Endothelial cell of umbilical vein (primary cell): Measurements from ENCODE around the gene LRRC74B. TPM values are rescaled to one million over a fixed set of nuclear protein-coding genes. Genes with fewer than 3 reads are reported as not detected.

Source experiments
- BruUV-seq: library from RNA; stranded (reverse); fragments of 400-500 nt; replicated peaks from 2 replicates; lab custom pipeline; 2021; lab: Mats Ljungman, UMichigan
- CTCF ChIA-PET: fragments of 300-600, 350-600 bp; sonication (Branson Sonifier 250); formaldehyde crosslinking; loops from one replicate; lab custom pipeline; 2021; ENCODE audit warnings: antibody characterized with exemption, inconsistent platforms; lab: Charles Lee
- POLR2A ChIA-PET: fragments of 300-600, 350-600 bp; sonication (Branson Sonifier 250); formaldehyde crosslinking; loops from one replicate; lab custom pipeline; 2021; ENCODE audit warnings: antibody characterized with exemption, inconsistent platforms; lab: Charles Lee
- DNase-seq: peaks from one replicate; pipeline ENCODE4 v3.0.0-alpha.2; 2011; ENCODE audit warnings: low read depth, low spot score
- FAIRE-seq: peaks from 2 replicates; lab custom pipeline; 2011; peaks lifted over from hg19 to GRCh38; lab: Jason Lieb, UNC
- H2AFZ ChIP-seq: 2 replicates; pipeline ENCODE4 v1.6.0; 2012; ENCODE audit warnings: low read depth, low read length, control low read depth, inconsistent platforms
- H3K27ac ChIP-seq: 2 replicates; pipeline ENCODE4 v1.5.1; 2011; ENCODE audit warnings: low read depth, mild to moderate bottlenecking, control low read depth, low read length, moderate library complexity; ENCODE audit not compliant: insufficient read depth
- H3K27me3 ChIP-seq, 2 experiments: 2 replicates each; pipeline versions ENCODE4 v1.6.0 to v1.6.1; 2011; ENCODE audit warnings: low read length in 2 of 2, mixed read lengths in 1 of 2; ENCODE audit not compliant: control insufficient read depth in 2 of 2, insufficient read depth in 2 of 2
- H3K36me3 ChIP-seq, 2 experiments: 2 replicates in 1 of 2; 3 replicates in 1 of 2; pipeline ENCODE4 v1.5.1; 2011; ENCODE audit warnings: low read length in 2 of 2, mild to moderate bottlenecking in 1 of 2, moderate library complexity in 1 of 2; ENCODE audit not compliant: control insufficient read depth in 2 of 2, insufficient read depth in 2 of 2; ENCODE audit errors: extremely low read depth in 1 of 2
- H3K4me1 ChIP-seq: 3 replicates; pipeline ENCODE4 v1.5.1; 2011; ENCODE audit warnings: mild to moderate bottlenecking, low read length; ENCODE audit not compliant: control insufficient read depth, insufficient read depth; ENCODE audit errors: extremely low read depth
- H3K4me2 ChIP-seq: 2 replicates; pipeline ENCODE4 v1.6.1; 2011; ENCODE audit warnings: low read length, control low read depth, mixed read lengths; ENCODE audit not compliant: insufficient read depth
- H3K4me3 ChIP-seq, 3 experiments: fragments of 200-600 bp in 1 of 3; sonication (generic), shearing (Covaris generic) in 1 of 3; replicated peaks in 1 of 3; 2 replicates each; pipeline ENCODE4 v1.5.1; 2011 to 2016; ENCODE audit warnings: control low read depth in 3 of 3, low read length in 3 of 3, mild to moderate bottlenecking in 2 of 3, inconsistent platforms in 1 of 3, low read depth in 1 of 3, moderate library complexity in 1 of 3; ENCODE audit not compliant: insufficient read depth in 1 of 3
- H3K79me2 ChIP-seq: 2 replicates; pipeline ENCODE4 v1.6.0; 2012; ENCODE audit warnings: low read length, inconsistent platforms; ENCODE audit not compliant: control insufficient read depth, insufficient read depth
- H3K9ac ChIP-seq: replicated peaks from 2 replicates; pipeline ENCODE3; 2011; ENCODE audit warnings: low read length, control low read depth; ENCODE audit not compliant: insufficient read depth; ENCODE audit errors: extremely low read depth
- H3K9me1 ChIP-seq: replicated peaks from 3 replicates; pipeline ENCODE4 v1.6.0; 2011; ENCODE audit warnings: mild to moderate bottlenecking, low read length; ENCODE audit not compliant: control insufficient read depth, insufficient read depth; ENCODE audit errors: extremely low read depth
- H3K9me3 ChIP-seq: replicated peaks from 2 replicates; pipeline ENCODE4 v1.5.1; 2012; ENCODE audit warnings: low read length, inconsistent platforms; ENCODE audit not compliant: control insufficient read depth, insufficient read depth
- H4K20me1 ChIP-seq: replicated peaks from 2 replicates; pipeline ENCODE3; 2011; ENCODE audit warnings: mild to moderate bottlenecking, low read length; ENCODE audit not compliant: control insufficient read depth, insufficient read depth; ENCODE audit errors: extremely low read depth
- EZH2 ChIP-seq: IDR thresholded peaks from 2 replicates; pipeline ENCODE4 v1.6.1; 2012; ENCODE audit warnings: borderline replicate concordance, low read depth, mild to moderate bottlenecking, moderate library complexity, low read length, inconsistent platforms; ENCODE audit not compliant: severe bottlenecking
- FOS ChIP-seq: IDR thresholded peaks from 2 replicates; pipeline ENCODE4 v1.6.1; 2011; ENCODE audit warnings: mild to moderate bottlenecking, low read length, moderate library complexity, borderline replicate concordance; ENCODE audit not compliant: insufficient read depth
- GATA2 ChIP-seq: IDR thresholded peaks from 2 replicates; pipeline ENCODE4 v1.7.0; 2011; ENCODE audit warnings: low read depth, mild to moderate bottlenecking, moderate library complexity, mixed read lengths, low read length; ENCODE audit not compliant: insufficient read length, insufficient read depth
- JUN ChIP-seq: IDR thresholded peaks from 2 replicates; pipeline ENCODE4 v1.6.1; 2011; ENCODE audit warnings: borderline replicate concordance, low read depth; ENCODE audit not compliant: insufficient read length, insufficient read depth
- MYC ChIP-seq: IDR thresholded peaks from one replicate; pipeline ENCODE4 v1.6.1; 2011; ENCODE audit warnings: mild to moderate bottlenecking, low read depth, low read length
- POLR2A ChIP-seq: IDR thresholded peaks from 2 replicates; pipeline ENCODE4 v1.6.1; 2012; ENCODE audit warnings: low read depth, mild to moderate bottlenecking, control low read depth, low read length
- POLR2AphosphoS5 ChIP-seq: IDR thresholded peaks from 2 replicates; pipeline ENCODE4 v1.6.1; 2012; ENCODE audit warnings: low read depth, mild to moderate bottlenecking, control low read depth, low read length, moderate library complexity; ENCODE audit not compliant: insufficient read depth
- dilution Hi-C: fragments of 300-500 bp; cut with MboI; formaldehyde crosslinking; loops from one replicate; pipeline ENCODE4 v1.15.0; 2019; ENCODE audit warnings: low sequenced_read_pairs; ENCODE audit not compliant: extremely low pct_ligation_motif_present
- intact Hi-C: fragments of 100-400 bp; cut with micrococcal nuclease; formaldehyde crosslinking; loops from one replicate; pipeline ENCODE4 v1.10.0; 2022
- polyA plus RNA-seq, 4 experiments: library from polyadenylated mRNA; depleted of rRNA in 3 of 4; stranded (reverse) in 3 of 4; unstranded in 1 of 4; fragments of >200 nt; gene quantifications; 2 replicates each; pipeline versions ENCODE4 v1.2.1 to v1.2.3, GENCODE V29; 2011 to 2012; ENCODE audit warnings: missing spikeins in 1 of 4
- total RNA-seq: library from RNA; stranded (reverse); gene quantifications from 2 replicates; pipeline ENCODE4 v1.2.3, GENCODE V29; 2021
- TF ChIP-seq, protein P1 (sequence below): IDR thresholded peaks from 2 replicates; pipeline ENCODE4 v1.6.1; 2011; ENCODE audit not compliant: insufficient read depth, insufficient read length
- TF ChIP-seq, protein P2 (sequence below), 2 donors: IDR thresholded peaks; 1 replicate in 1 of 2; 2 replicates in 1 of 2; pipeline ENCODE4 v1.5.1; 2011; ENCODE audit warnings: low read length in 2 of 2, mild to moderate bottlenecking in 2 of 2, moderate library complexity in 2 of 2, control low read depth in 1 of 2, inconsistent platforms in 1 of 2, low read depth in 1 of 2; ENCODE audit not compliant: insufficient read depth in 1 of 2; ENCODE audit errors: extremely low read depth in 1 of 2

LRRC74B gene
- total and polyA plus RNA-seq, 2 donors (not counting 3 experiments of a cell fraction or from before 2014, with no cell fraction given), result not detected

DNA sequence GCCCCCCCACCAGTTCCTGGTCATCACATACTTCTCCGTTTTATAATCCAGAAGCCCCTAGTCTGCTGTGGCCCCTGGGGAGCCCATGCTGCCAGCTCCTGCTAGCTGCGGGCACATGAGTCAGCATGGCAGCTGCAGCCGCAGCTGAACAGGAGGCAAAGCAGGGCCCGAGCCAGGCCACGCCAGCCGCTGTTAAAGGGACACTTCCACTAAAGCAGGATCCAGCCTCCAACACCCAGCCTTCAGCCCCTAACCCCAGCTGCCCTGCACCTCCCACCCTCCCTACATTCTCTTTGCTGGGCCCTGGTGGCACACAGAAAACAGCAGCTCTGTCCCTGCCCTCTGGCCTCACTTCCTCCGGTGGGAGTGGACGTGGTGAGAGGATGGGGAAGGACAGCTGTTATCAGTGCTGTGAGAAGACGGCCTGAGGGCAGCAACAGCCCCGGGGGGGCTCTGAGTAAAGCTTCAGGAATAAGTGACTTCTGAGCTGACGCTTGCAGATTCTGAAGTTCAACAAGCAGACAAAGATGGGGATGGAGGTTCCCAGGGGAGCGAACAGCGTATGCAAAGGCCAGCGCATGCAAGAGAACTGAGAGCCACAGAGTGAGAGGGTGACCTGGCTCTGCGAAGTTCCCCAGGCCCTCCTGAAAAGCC is 688 bp upstream of the LRRC74B start:
- intact Hi-C loops (loop anchor here (1.0 to 2.0 kb wide), 2 partner anchors 30 to 43 kb away; partner anchors contain the start of genes P2RX6 and THAP7), dilution Hi-C loops (no loop called here)
- Histone ChIP-seq H3K9ac (no peak overlapping the region), H3K36me3 (no peaks in the 10 kb centered on the region), H3K27me3 (no peaks in the 10 kb centered on the region), H3K79me2 (no peaks in the 10 kb centered on the region), H3K4me3 (peak overlapping the region in 1 of 3 experiments; percentile 30), H2AFZ (peak overlapping the region; percentile 90), H3K27ac (no peak overlapping the region), H3K9me3 (no peaks in the 10 kb centered on the region), H3K9me1 (no peaks in the 10 kb centered on the region), H3K4me1 (peaks cover 5% of the 10 kb centered on the region), H4K20me1 (no peaks in the 10 kb centered on the region), H3K4me2 (peak overlapping the region; percentile 77)
- POLR2A ChIA-PET, result no interaction called here
- no peak for DNase-seq
- CTCF ChIA-PET, result interaction anchor here (1.5 kb wide), 2 partner anchors 57 to 58 kb away, joined by 3 read pairs; no protein-coding TSS in a partner anchor
- no TSS peak for BruUV-seq
- TF ChIP-seq EZH2 (no peak), FOS (no peak), POLR2AphosphoS5 (no peak), GATA2 (no peak), MYC (no peak), POLR2A (no peak), JUN (no peak)
- TF ChIP-seq, protein P1, sequence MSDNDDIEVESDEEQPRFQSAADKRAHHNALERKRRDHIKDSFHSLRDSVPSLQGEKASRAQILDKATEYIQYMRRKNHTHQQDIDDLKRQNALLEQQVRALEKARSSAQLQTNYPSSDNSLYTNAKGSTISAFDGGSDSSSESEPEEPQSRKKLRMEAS, result no peak
- TF ChIP-seq, protein P2, sequence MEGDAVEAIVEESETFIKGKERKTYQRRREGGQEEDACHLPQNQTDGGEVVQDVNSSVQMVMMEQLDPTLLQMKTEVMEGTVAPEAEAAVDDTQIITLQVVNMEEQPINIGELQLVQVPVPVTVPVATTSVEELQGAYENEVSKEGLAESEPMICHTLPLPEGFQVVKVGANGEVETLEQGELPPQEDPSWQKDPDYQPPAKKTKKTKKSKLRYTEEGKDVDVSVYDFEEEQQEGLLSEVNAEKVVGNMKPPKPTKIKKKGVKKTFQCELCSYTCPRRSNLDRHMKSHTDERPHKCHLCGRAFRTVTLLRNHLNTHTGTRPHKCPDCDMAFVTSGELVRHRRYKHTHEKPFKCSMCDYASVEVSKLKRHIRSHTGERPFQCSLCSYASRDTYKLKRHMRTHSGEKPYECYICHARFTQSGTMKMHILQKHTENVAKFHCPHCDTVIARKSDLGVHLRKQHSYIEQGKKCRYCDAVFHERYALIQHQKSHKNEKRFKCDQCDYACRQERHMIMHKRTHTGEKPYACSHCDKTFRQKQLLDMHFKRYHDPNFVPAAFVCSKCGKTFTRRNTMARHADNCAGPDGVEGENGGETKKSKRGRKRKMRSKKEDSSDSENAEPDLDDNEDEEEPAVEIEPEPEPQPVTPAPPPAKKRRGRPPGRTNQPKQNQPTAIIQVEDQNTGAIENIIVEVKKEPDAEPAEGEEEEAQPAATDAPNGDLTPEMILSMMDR (IDR thresholded peaks at IDR 0.05; ENCODE audit: extremely low read depth in 1 of 2, insufficient read depth in 1 of 2, low read depth in 1 of 2, low read length in 2 of 2), result no peak
- peak; percentile 15 for FAIRE-seq
